Measurements from ENCODE around the gene CD3G.
"Not testable (repeated sequence)": the region's sequence is repeated elsewhere in the genome, so short reads cannot be mapped to it uniquely, and the experiment has no call there.

Gene CD3G

GRCh38 chr11:118305726-118306125 is 38.4 kb upstream of the CD3G start:
- H3K4me3 ChIP-seq (ENCODE audit: low read length) = no peak overlapping the region
- no peak for DNase-seq (ENCODE audit: low read depth)
- no peak for TF ChIP-seq CTCF (conservative IDR thresholded peaks at IDR 0.05; ENCODE audit: low read depth, low read length)

GRCh38 chr11:118306556-118306955 is 37.6 kb upstream of the CD3G start:
- TF ChIP-seq CTCF (conservative IDR thresholded peaks at IDR 0.05; ENCODE audit: low read depth, low read length) = no peak
- H3K4me3 ChIP-seq (ENCODE audit: low read length) = no peak overlapping the region
- DNase-seq (ENCODE audit: low read depth) = no peak

- not testable (repeated sequence) for DNase-seq (ENCODE audit: low read depth); H3K4me3 ChIP-seq (ENCODE audit: low read length)
Observed at GRCh38 chr11:118308995-118309528, 35.1 kb upstream of the CD3G start.

GRCh38 chr11:118310271-118310670 is 33.9 kb upstream of the CD3G start:
- H3K4me3 ChIP-seq (ENCODE audit: low read length) = no peak overlapping the region
- TF ChIP-seq CTCF (conservative IDR thresholded peaks at IDR 0.05; ENCODE audit: low read depth, low read length) = no peak
- no peak for DNase-seq (ENCODE audit: low read depth)

- DNase-seq (ENCODE audit: low read depth) = no peak
- no peak overlapping the region for H3K4me3 ChIP-seq (ENCODE audit: low read length)
- TF ChIP-seq CTCF (conservative IDR thresholded peaks at IDR 0.05; ENCODE audit: low read depth, low read length) = no peak
Observed at GRCh38 chr11:118310781-118311485, 33.2 kb upstream of the CD3G start.

GRCh38 chr11:118311518-118311917 is 32.6 kb upstream of the CD3G start:
- TF ChIP-seq CTCF (conservative IDR thresholded peaks at IDR 0.05; ENCODE audit: low read depth, low read length) = no peak
- H3K4me3 ChIP-seq (ENCODE audit: low read length) = no peak overlapping the region
- DNase-seq (ENCODE audit: low read depth) = no peak

GRCh38 chr11:118312328-118312727 is 31.8 kb upstream of the CD3G start:
- no peak for DNase-seq (ENCODE audit: low read depth)
- H3K4me3 ChIP-seq (ENCODE audit: low read length) = no peak overlapping the region
- no peak for TF ChIP-seq CTCF (conservative IDR thresholded peaks at IDR 0.05; ENCODE audit: low read depth, low read length)

Data from retinal pigment epithelial cell (primary cell).